Small intestine (tissue), 16 donors: ENCODE data around the gene PRSS12. TPM values are rescaled to one million over a fixed set of nuclear protein-coding genes. Genes with fewer than 3 reads are reported as not detected.
"Not testable (repeated sequence)": the region's sequence is repeated elsewhere in the genome, so short reads cannot be mapped to it uniquely, and the experiment has no call there.

Experiments used
- DNase-seq, 2 donors: peaks; one replicate each; pipeline versions ENCODE4 v3.0.0 to v3.0.0-alpha.2; 2013
- FAIRE-seq: peaks from 2 replicates; lab custom pipeline; 2012; peaks lifted over from hg19 to GRCh38; lab: Jason Lieb, UNC
- H3K27ac ChIP-seq, 3 donors: one replicate each; pipeline ENCODE4 v1.5.1; 2013; ENCODE audit warnings: low read length in 2 of 3, mild to moderate bottlenecking in 2 of 3, control low read depth in 1 of 3, inconsistent platforms in 1 of 3, low read depth in 1 of 3, moderate library complexity in 1 of 3
- H3K27me3 ChIP-seq, 3 donors: one replicate each; pipeline ENCODE4 v1.6.1; 2013; ENCODE audit warnings: low read length in 3 of 3, inconsistent platforms in 1 of 3; ENCODE audit not compliant: control insufficient read depth in 3 of 3, insufficient read depth in 3 of 3
- H3K36me3 ChIP-seq, 3 donors: one replicate each; pipeline ENCODE4 v1.6.1; 2013; ENCODE audit warnings: low read length in 3 of 3, inconsistent platforms in 1 of 3, low read depth in 1 of 3, mild to moderate bottlenecking in 1 of 3, moderate library complexity in 1 of 3; ENCODE audit not compliant: control insufficient read depth in 3 of 3, insufficient read depth in 2 of 3
- H3K4me1 ChIP-seq, 3 donors: one replicate each; pipeline ENCODE4 v1.6.1; 2013; ENCODE audit warnings: low read length in 2 of 3, inconsistent platforms in 1 of 3, low read depth in 1 of 3, mild to moderate bottlenecking in 1 of 3, moderate library complexity in 1 of 3; ENCODE audit not compliant: control insufficient read depth in 3 of 3, insufficient read depth in 2 of 3
- H3K4me3 ChIP-seq, 3 donors: one replicate each; pipeline ENCODE4 v1.5.1; 2013; ENCODE audit warnings: low read length in 3 of 3, control low read depth in 1 of 3, inconsistent platforms in 1 of 3, low read depth in 1 of 3, mild to moderate bottlenecking in 1 of 3, moderate library complexity in 1 of 3
- H3K9me3 ChIP-seq, 2 donors: one replicate each; pipeline ENCODE4 v1.6.1; 2013; ENCODE audit warnings: low read depth in 1 of 2, low read length in 1 of 2; ENCODE audit not compliant: control insufficient read depth in 2 of 2, insufficient read depth in 1 of 2
- WGBS, 3 donors: extraction: QIAGEN DNeasy Blood & Tissue Kit; methylation state at CpG; one replicate each; pipeline ENCODE4 v1.1.7; 2013; 5-methylcytosine and 5-hydroxymethylcytosine counted together
- long read RNA-seq, 10 donors: transcript quantifications; one replicate each; lab custom pipeline, GENCODE V29; 2026
- polyA plus RNA-seq, 4 donors: library from polyadenylated mRNA; stranded (reverse) in 3 of 4; unstranded in 1 of 4; fragments of 200-250 nt in 3 of 4; fragments of 120-200 nt in 1 of 4; gene quantifications; one replicate each; pipeline versions ENCODE4 v1.2.1 to v1.2.3, GENCODE V29; 2013
- donor health status: healthy with polysubstance abuse.
- donor health status: control.
- donor health status: control.
- donor health status: Bipolar disorder and iron deficiency.
- donor health status: healthy.

The PRSS12 gene, protein sequence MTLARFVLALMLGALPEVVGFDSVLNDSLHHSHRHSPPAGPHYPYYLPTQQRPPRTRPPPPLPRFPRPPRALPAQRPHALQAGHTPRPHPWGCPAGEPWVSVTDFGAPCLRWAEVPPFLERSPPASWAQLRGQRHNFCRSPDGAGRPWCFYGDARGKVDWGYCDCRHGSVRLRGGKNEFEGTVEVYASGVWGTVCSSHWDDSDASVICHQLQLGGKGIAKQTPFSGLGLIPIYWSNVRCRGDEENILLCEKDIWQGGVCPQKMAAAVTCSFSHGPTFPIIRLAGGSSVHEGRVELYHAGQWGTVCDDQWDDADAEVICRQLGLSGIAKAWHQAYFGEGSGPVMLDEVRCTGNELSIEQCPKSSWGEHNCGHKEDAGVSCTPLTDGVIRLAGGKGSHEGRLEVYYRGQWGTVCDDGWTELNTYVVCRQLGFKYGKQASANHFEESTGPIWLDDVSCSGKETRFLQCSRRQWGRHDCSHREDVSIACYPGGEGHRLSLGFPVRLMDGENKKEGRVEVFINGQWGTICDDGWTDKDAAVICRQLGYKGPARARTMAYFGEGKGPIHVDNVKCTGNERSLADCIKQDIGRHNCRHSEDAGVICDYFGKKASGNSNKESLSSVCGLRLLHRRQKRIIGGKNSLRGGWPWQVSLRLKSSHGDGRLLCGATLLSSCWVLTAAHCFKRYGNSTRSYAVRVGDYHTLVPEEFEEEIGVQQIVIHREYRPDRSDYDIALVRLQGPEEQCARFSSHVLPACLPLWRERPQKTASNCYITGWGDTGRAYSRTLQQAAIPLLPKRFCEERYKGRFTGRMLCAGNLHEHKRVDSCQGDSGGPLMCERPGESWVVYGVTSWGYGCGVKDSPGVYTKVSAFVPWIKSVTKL
- 10 to 100 TPM in 2 of 4 donors, 1 to 10 TPM in 2; 2.2 to 20.8 (median 8.9) TPM for polyA plus RNA-seq
- long read RNA-seq, donor 1 = 0 reads
- long read RNA-seq, donor 2 = 0 reads
- long read RNA-seq, donor 3 = 0 reads
- long read RNA-seq, donor 4, full-length matches to known transcripts = 1 of 1 reads
- long read RNA-seq, donor 4, partial matches to known transcripts = 0 of 1 reads
- long read RNA-seq, donor 4, other reads (novel, unspliced or antisense) = 0 of 1 reads
- long read RNA-seq, donor 5 = 0 reads
- long read RNA-seq, donor 6 = 0 reads
- long read RNA-seq, donor 7 = 0 reads
- long read RNA-seq, donor 8 = 0 reads
- long read RNA-seq, donor 9 = 0 reads
- long read RNA-seq, donor 10 = 0 reads

DNA sequence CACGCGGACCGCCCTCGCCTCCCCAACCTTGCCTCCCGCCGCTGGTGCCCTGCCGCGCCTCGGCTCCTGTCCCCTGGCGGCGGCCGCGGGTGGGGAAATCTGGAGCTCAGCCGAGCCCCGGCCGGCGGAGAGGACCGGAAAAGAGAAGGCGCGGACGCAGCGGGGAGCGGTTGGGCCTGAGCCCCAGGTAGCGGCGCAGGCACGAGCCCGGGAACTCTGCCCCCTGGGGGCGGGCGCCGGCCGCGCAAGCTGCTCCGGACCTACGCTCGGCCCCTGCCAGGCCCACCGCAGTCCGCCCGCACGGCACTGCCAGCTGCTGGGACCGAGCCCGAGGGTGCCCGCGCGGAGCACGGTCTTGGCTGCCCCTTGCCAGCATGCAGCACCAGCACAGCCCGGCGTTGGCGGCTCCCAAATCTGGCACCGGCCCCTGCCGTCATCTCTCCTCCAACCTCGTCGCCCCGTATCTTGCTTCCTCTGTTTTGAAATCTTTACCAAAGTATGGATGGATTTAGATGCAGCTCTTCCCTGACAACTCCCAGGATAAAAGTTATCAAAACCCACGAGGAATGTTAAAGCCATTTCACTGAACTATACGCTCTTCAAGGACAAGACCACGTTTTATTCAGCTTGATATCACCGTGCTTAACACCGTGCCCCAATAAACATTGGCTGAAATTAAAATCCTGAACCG is at the start of gene PRSS12:
Gene PRSS12, minus strand, starts transcription at position 161 of the 691 bp plus-strand sequence. CDS start 283 bp downstream, outside the sequence.
- FAIRE-seq (no peak), DNase-seq (peak; percentile 66 to 83)
- Histone ChIP-seq H3K4me1 (peaks cover 0 to 10% (median 1%) of the 10 kb centered on the region in 3 donors), H3K9me3 (no peaks in the 10 kb centered on the region), H3K36me3 (no peaks in the 10 kb centered on the region), H3K4me3 (peak within 1 kb of the TSS; percentile 44 to 78 (median 46)), H3K27ac (peak within 1 kb of the TSS in 2 of 3 donors; percentile 30 to 87), H3K27me3 (peaks cover 0 to 45% (median 7%) of the 10 kb centered on the region in 3 donors)
- WGBS, 3 donors = 1 to 2% (median 1%) methylated on average over 40 to 59 of the region's 59 CpGs

DNA sequence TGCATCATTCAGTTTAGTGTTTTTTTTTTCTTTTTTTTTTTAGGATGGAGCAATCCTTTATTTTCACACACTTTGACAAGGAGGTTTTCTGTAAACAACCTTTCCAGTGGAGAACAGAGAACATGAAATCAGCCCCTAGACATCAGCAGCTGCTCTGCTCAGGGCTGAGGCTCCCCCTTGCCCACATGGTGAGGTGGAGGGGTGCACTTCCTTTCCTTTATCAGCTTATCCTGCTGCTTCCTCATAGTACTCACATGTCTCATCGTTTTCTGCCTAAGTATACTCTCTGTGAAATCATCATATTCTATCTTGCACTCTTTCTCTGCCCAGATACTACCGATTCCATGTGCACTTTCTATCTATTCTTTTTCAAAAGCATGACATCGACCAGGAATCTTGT is 47.6 kb upstream of the PRSS12 start:
- H3K4me3 ChIP-seq = no peak overlapping the region
- H3K27ac ChIP-seq = no peak overlapping the region
- FAIRE-seq = no peak
- H3K27me3 ChIP-seq = peaks cover 0 to 3% (median 0%) of the 10 kb centered on the region in 3 donors
- H3K4me1 ChIP-seq = no peaks in the 10 kb centered on the region
- H3K9me3 ChIP-seq = no peaks in the 10 kb centered on the region
- no peak for DNase-seq
- H3K36me3 ChIP-seq = no peaks in the 10 kb centered on the region
- 53 to 61% (median 53%) methylated on average over 3 of the region's 3 CpGs for WGBS, 3 donors

DNA sequence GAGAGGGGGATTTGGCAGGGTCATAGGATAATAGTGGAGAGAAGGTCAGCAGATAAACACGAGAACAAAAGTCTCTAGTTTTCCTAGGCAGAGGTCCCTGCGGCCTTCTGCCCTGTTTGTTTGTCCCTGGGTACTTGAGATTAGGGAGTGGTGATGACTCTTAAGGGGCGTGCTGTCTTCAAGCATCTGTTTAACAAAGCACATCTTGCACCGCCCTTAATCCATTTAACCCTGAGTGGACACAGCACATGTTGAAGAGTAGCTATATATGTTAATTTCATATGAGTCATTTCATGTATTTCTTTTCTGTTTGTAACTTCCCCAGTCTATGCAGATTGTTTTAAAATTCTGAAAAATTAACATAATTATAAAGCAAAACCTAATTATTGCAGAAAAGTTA is 47.1 kb upstream of the PRSS12 start:
- not testable (repeated sequence) for H3K36me3 ChIP-seq, H3K4me3 ChIP-seq, H3K27ac ChIP-seq, DNase-seq, FAIRE-seq, H3K9me3 ChIP-seq, H3K27me3 ChIP-seq, H3K4me1 ChIP-seq
- 30 to 49% (median 35%) methylated on average over 4 of the region's 4 CpGs for WGBS, 3 donors

DNA sequence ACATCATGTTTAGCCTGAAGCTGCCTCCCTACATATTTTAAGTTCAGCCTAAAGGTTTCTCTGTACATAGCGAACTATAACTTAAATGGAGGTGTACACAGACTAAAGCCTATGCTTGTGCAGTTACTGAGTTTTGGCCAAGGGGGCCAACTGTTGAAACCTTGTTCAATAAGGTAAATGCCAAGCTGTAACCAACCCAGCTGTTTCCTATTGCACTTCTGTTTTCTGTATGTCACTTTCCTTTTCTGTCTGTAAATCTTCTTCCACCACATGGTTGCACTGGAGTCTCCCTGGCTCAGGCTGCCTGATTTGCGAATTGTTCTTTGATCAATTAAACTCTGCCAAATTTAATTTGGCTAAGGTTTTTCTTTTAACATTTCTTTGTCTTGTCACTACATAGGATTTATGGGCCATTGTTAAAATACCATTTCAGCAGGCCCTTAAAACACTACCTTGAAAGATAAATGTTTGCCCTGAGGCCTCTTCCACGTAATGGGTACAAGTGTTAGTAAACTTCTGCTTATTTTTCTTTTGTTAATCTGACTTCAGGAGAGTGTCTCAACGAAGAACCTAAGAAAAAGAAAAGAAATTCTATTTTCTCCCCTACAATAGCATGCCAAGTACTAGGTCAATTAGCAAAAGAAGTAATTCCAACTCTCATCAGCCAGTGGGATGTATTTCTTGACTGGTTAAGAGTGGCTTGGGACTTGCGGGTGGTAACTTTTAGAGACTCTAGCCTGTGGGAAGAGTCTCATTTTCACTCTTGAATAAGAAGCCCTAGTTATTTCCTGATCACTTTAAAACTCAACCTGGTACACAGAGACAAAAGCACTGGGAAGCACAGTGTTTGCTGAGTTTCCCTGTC is 45.7 kb upstream of the PRSS12 start:
- no peak for FAIRE-seq
- 64 to 76% (median 69%) methylated on average over 5 of the region's 5 CpGs for WGBS, 3 donors

DNA sequence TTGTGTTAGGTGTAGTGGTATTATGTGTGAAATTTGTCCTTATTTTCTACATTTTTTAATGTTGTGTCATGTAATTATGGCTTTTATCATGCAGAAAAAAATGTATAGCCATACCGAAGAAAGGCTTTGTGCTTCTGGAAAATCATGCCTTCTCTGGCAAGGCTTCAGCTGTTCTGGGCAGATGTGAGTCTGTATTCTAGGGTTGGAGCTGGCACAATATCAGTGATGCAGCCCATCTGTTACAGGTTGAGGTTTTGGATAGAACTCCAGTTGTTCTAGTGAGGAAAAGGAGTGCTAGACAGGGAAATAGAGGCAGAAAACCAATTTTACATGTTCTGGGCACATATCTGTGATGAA is 44.8 kb upstream of the PRSS12 start:
- Histone ChIP-seq H3K36me3 (no peaks in the 10 kb centered on the region), H3K4me1 (no peaks in the 10 kb centered on the region), H3K27ac (no peak overlapping the region), H3K27me3 (peaks cover 0 to 3% (median 0%) of the 10 kb centered on the region in 3 donors), H3K4me3 (no peak overlapping the region), H3K9me3 (peaks cover 0 to 5% of the 10 kb centered on the region in 2 donors)
- DNase-seq (no peak), FAIRE-seq (no peak)
- 60 to 74% (median 63%) methylated on average over 1 of the region's 1 CpG for WGBS, 3 donors

More for the DNA sequence above, 45.7 kb upstream of the PRSS12 start:
- no peak for DNase-seq
- Histone ChIP-seq H3K36me3 (no peaks in the 10 kb centered on the region), H3K27ac (no peak overlapping the region), H3K4me3 (no peak overlapping the region), H3K4me1 (no peaks in the 10 kb centered on the region), H3K27me3 (peaks cover 0 to 3% (median 0%) of the 10 kb centered on the region in 3 donors), H3K9me3 (no peaks in the 10 kb centered on the region)

DNA sequence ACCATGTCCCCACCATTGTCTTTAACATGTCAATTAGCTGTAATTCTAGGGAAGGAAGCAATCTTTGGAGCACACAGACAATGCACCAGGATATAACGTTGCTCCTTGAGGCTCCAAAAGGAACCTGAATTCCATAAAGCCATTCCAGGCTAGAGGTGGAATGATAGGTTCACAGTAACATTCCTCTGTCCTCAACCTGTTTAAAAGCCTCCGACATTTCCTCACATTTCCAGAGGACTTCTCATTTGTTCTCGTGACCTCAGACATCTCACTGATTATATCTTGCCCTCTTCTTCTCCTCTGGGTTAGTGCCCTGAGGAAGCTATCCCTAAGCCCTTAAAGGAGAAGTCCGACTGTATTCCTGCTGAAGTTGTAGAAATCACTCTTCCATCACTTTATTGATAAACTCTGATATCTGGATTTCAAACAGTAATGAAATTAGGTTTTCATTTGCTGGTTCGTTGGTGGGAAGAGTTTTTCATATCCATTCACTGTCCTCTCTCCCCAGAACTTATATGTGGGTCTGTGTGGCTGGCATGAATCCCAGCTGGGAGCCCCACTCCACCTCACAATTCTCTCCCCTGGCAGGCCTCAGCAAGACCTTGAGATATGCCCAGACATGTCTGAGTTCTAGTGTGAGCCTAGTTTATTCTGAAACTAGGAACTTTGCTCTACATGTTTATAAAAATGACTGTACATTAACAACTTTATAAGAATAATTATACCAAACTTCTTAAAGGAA is 44.2 kb upstream of the PRSS12 start:
- H3K27me3 ChIP-seq = peaks cover 0 to 3% (median 0%) of the 10 kb centered on the region in 3 donors
- no peak overlapping the region for H3K4me3 ChIP-seq
- H3K9me3 ChIP-seq = peaks cover 0 to 5% of the 10 kb centered on the region in 2 donors
- WGBS, 3 donors = 65 to 73% (median 68%) methylated on average over 5 of the region's 5 CpGs
- H3K36me3 ChIP-seq = no peaks in the 10 kb centered on the region
- no peaks in the 10 kb centered on the region for H3K4me1 ChIP-seq
- no peak for FAIRE-seq
- DNase-seq = no peak
- no peak overlapping the region for H3K27ac ChIP-seq
